Thoracic aorta (tissue), 2 donors: ENCODE measurements around the gene PNMA8B. TPM values are rescaled to one million over a fixed set of nuclear protein-coding genes. Genes with fewer than 3 reads are reported as not detected.

Experiments
- ATAC-seq: fragments of 150-250 bp; one replicate; pipeline ENCODE4 v1.8.0; 2017; ENCODE audit warnings: low read depth; ENCODE audit not compliant: insufficient number of reproducible peaks, low FRiP score
- DNase-seq: peaks from one replicate; pipeline ENCODE4 v3.0.0-alpha.2; 2020; ENCODE audit warnings: low spot score
- H3K27ac ChIP-seq, 2 donors: fragments of 200-600 bp; sonication (generic); 1 replicate in 1 of 2; 2 replicates in 1 of 2; pipeline ENCODE4 v1.5.1; 2016; ENCODE audit warnings: mild to moderate bottlenecking in 2 of 2, moderate library complexity in 2 of 2
- H3K27me3 ChIP-seq: fragments of 200-600 bp; sonication (generic); replicated peaks from 2 replicates; pipeline ENCODE4 v1.6.0; 2016; ENCODE audit warnings: mild to moderate bottlenecking; ENCODE audit not compliant: insufficient read depth
- H3K36me3 ChIP-seq: fragments of 200-600 bp; sonication (generic); one replicate; pipeline ENCODE4 v1.5.1; 2016
- H3K4me1 ChIP-seq, 2 donors: fragments of 200-600 bp; sonication (generic); 1 replicate in 1 of 2; 2 replicates in 1 of 2; pipeline versions ENCODE4 v1.5.1 to v1.6.0; 2016; ENCODE audit warnings: low read depth in 2 of 2, mild to moderate bottlenecking in 1 of 2; ENCODE audit not compliant: control insufficient read depth in 1 of 2
- H3K4me3 ChIP-seq: fragments of 200-600 bp; sonication (generic); 2 replicates; pipeline ENCODE4 v1.5.1; 2016; ENCODE audit warnings: mild to moderate bottlenecking
- H3K9me3 ChIP-seq: fragments of 200-600 bp; sonication (generic); 2 replicates; pipeline ENCODE4 v1.5.1; 2016
- total RNA-seq, 2 donors: library from RNA; depleted of rRNA; stranded (reverse); fragments of >200 nt; gene quantifications; one replicate each; pipeline versions ENCODE4 v1.1.0 to v1.2.3, GENCODE V29; 2016
- TF ChIP-seq, protein P1 (sequence below): fragments of 200-600 bp; sonication (generic); IDR thresholded peaks from one replicate; pipeline ENCODE4 v1.5.1; 2019; ENCODE audit warnings: antibody characterized with exemption

The PNMA8B gene
- total RNA-seq, 2 donors from 2014 or later: 4.4 to 4.9 TPM

DNA sequence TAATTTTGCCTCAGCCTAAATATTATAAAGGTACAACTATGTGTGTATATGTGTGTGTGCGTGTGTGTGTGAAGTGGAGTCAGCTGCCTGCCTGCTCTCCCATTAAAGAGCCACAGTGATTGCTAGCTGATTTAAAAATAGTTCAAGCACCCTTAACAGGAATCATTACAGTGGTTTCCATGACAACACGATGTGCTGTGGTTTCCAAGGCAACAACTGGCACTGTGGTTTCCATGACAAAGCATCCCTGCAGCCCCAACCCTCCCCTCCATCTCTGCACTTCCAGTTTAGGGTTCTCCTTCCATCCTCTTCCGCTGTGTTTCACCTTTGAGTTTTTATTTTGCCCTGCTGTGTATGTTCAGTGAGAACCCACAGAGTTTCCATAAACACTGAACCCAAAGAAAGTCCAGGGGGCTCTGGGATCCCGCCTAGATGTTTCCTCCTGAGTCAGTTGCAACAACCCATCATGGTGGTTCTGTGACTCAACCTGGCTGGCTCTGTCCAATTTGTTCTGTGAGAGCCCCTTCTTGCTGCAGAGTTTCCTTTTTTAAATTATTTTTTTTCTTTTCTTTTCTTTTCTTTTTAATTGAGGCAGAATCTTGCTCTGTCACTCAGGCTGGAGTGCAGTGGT lies 17.2 kb downstream of the PNMA8B start:
- Histone ChIP-seq H3K4me1 (peaks cover 38 to 70% of the 10 kb centered on the region in 2 donors), H3K27ac (peak overlapping the region; percentile 96 to 97), H3K9me3 (no peaks in the 10 kb centered on the region), H3K27me3 (no peaks in the 10 kb centered on the region), H3K4me3 (no peak overlapping the region), H3K36me3 (no peaks in the 10 kb centered on the region)
- no peak for ATAC-seq
- TF ChIP-seq, protein P1, sequence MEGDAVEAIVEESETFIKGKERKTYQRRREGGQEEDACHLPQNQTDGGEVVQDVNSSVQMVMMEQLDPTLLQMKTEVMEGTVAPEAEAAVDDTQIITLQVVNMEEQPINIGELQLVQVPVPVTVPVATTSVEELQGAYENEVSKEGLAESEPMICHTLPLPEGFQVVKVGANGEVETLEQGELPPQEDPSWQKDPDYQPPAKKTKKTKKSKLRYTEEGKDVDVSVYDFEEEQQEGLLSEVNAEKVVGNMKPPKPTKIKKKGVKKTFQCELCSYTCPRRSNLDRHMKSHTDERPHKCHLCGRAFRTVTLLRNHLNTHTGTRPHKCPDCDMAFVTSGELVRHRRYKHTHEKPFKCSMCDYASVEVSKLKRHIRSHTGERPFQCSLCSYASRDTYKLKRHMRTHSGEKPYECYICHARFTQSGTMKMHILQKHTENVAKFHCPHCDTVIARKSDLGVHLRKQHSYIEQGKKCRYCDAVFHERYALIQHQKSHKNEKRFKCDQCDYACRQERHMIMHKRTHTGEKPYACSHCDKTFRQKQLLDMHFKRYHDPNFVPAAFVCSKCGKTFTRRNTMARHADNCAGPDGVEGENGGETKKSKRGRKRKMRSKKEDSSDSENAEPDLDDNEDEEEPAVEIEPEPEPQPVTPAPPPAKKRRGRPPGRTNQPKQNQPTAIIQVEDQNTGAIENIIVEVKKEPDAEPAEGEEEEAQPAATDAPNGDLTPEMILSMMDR: no peak
- DNase-seq: no peak

DNA sequence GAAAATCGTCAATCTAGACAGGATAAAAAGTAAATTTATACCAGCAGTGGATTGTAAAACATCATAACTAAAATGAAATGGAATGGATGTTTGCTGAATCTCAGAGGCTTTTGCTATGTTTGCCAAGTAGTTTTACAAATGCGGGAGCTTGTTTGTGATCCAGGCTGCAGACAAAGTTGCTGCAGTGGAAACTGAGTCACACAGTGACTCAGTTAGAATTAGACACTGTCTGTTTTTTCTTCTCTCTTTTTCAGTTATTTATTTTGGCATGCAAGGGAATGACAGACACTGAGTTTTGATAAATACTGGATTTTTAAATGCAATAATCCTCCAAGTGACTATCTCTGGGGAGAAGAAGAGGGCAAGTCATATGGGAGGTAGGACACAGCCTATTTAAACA lies 19.7 kb downstream of the PNMA8B start:
- Histone ChIP-seq H3K36me3 (no peaks in the 10 kb centered on the region), H3K27me3 (no peaks in the 10 kb centered on the region), H3K27ac (peak overlapping the region; percentile 53 to 96), H3K9me3 (no peaks in the 10 kb centered on the region), H3K4me3 (no peak overlapping the region), H3K4me1 (peaks cover 35 to 71% of the 10 kb centered on the region in 2 donors)
- ATAC-seq (no peak), DNase-seq (no peak)
- TF ChIP-seq, protein P1: no peak

DNA sequence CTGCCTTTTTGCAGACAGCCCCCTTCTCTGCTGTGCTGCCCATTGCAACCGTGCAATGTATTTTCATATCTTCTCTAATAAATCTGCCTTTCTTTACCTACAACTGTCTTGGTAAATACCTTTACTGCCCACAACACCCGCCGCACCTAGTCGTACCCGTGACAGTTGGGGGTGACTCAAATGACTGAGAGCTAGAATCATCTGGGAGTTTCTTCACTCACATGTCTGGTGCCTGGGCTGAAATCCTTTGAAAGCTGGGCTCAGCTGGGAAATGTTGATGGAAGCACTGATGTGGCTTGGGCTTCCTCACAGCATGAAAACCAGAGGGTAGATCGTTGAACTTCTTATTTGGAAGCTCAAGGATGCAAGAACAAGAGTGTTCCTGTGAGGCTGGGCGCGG lies 21.5 kb downstream of the PNMA8B start:
- H3K27me3 ChIP-seq: no peaks in the 10 kb centered on the region
- no peak overlapping the region for H3K4me3 ChIP-seq
- H3K36me3 ChIP-seq: no peaks in the 10 kb centered on the region
- no peak for ATAC-seq
- peaks cover 35 to 84% of the 10 kb centered on the region in 2 donors for H3K4me1 ChIP-seq
- no peaks in the 10 kb centered on the region for H3K9me3 ChIP-seq
- DNase-seq: no peak
- H3K27ac ChIP-seq: peak overlapping the region; percentile 76 to 85
- TF ChIP-seq, protein P1: no peak

DNA sequence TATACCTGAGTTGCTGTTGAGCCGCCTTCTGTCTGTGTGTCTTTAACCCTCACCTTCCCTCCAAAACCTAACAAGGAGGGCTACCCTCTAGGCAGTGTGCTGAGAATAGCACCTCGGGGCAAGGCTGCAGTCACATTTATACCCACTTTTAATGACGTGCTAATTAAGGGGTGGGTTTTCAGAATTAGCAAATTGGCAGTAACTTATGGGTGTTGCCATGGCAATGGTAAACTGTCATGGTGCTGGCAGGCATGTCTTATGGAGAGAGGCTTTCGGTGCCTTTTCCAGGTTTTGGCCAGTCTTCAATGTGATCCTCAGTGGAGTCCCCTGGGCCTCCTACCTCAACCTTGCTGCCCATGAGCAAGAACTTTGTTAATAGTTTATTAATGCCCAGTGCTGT lies 23.1 kb downstream of the PNMA8B start:
- Histone ChIP-seq H3K9me3 (no peaks in the 10 kb centered on the region), H3K4me1 (peaks cover 33 to 77% of the 10 kb centered on the region in 2 donors), H3K27me3 (no peaks in the 10 kb centered on the region), H3K27ac (peak overlapping the region; percentile 85 to 88), H3K4me3 (no peak overlapping the region), H3K36me3 (no peaks in the 10 kb centered on the region)
- no peak for ATAC-seq
- TF ChIP-seq, protein P1: no peak
- DNase-seq: no peak

DNA sequence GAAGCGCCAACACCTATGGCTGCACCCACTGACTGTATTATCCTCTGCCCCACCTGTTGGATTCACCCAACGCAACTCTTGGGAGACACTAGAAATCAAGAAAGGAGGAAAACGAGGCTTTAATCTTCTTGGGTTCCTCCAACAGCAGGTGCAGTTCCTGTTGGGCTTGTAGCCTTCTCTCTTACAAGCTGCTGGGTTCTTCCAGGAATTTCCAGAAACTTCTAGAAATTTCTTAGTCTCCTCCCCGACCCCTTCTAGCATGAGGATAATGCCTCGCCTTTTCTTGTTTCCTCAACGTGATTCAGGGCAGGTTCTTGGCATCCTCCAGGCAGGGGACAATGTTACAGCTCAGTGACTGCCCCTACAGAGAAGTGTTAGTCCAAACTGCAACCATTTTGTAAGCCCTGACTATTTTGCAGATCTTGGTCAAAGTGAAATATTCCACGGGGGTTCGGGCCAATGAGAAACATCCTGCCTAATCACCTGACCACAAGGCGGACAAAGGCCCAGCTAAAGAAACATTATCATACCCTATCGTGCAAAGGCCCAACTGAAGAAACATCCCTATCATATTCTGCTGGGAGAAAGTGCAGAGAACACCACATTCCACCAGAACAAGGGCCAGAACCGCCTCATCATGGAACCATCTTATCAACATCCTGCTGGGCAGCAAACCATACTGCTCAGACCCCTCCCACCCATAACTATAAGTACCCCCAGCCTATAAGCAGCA lies 23.7 kb downstream of the PNMA8B start:
- no peaks in the 10 kb centered on the region for H3K9me3 ChIP-seq
- ATAC-seq: no peak
- peak overlapping the region; percentile 85 to 88 for H3K27ac ChIP-seq
- no peaks in the 10 kb centered on the region for H3K36me3 ChIP-seq
- no peaks in the 10 kb centered on the region for H3K27me3 ChIP-seq
- DNase-seq: no peak
- peak overlapping the region; percentile 63 for H3K4me3 ChIP-seq
- TF ChIP-seq, protein P1: no peak
- peaks cover 33 to 79% of the 10 kb centered on the region in 2 donors for H3K4me1 ChIP-seq
